HEK293 (cell line): ENCODE data around the gene NIPBL.

Experiments
- KLF1 ChIP-seq: fragments of 450-650 bp; formaldehyde crosslinking; IDR thresholded peaks from 2 replicates; pipeline ENCODE4 v1.5.1; 2016; ENCODE audit warnings: missing biosample characterization, missing genetic modification characterization
- MZF1 ChIP-seq: fragments of 450-650 bp; formaldehyde crosslinking; IDR thresholded peaks from 2 replicates; pipeline ENCODE4 v1.5.1; 2017; ENCODE audit warnings: missing biosample characterization, missing genetic modification characterization, borderline replicate concordance
- SP3 ChIP-seq: fragments of 450-650 bp; formaldehyde crosslinking; IDR thresholded peaks from 2 replicates; pipeline ENCODE4 v1.5.1; 2016; ENCODE audit warnings: missing biosample characterization, missing genetic modification characterization
- SP7 ChIP-seq: fragments of 450-650 bp; formaldehyde crosslinking; IDR thresholded peaks from 2 replicates; pipeline ENCODE4 v1.5.1; 2016; ENCODE audit warnings: missing biosample characterization, missing genetic modification characterization
- WT1 ChIP-seq: fragments of 450-650 bp; formaldehyde crosslinking; IDR thresholded peaks from 2 replicates; pipeline ENCODE4 v1.5.1; 2016; ENCODE audit warnings: missing biosample characterization, missing genetic modification characterization
- ZBTB20 ChIP-seq: fragments of 450-650 bp; formaldehyde crosslinking; IDR thresholded peaks from 2 replicates; pipeline ENCODE4 v1.5.1; 2016; ENCODE audit warnings: missing biosample characterization, missing genetic modification characterization
- ZBTB21 ChIP-seq: fragments of 450-650 bp; formaldehyde crosslinking; IDR thresholded peaks from 2 replicates; pipeline ENCODE4 v1.5.1; 2017; ENCODE audit warnings: missing biosample characterization, missing genetic modification characterization
- ZNF112 ChIP-seq: fragments of 450-650 bp; formaldehyde crosslinking; IDR thresholded peaks from 2 replicates; pipeline ENCODE4 v1.5.0; 2017; ENCODE audit warnings: missing biosample characterization, missing genetic modification characterization
- ZNF132 ChIP-seq: fragments of 450-650 bp; formaldehyde crosslinking; IDR thresholded peaks from 2 replicates; pipeline ENCODE4 v1.5.1; 2017; ENCODE audit warnings: missing biosample characterization, missing genetic modification characterization, borderline replicate concordance
- ZNF157 ChIP-seq: fragments of 450-650 bp; formaldehyde crosslinking; IDR thresholded peaks from 2 replicates; pipeline ENCODE4 v1.5.1; 2016; ENCODE audit warnings: missing biosample characterization, missing genetic modification characterization
- ZNF184 ChIP-seq: fragments of 450-650 bp; IDR thresholded peaks from 2 replicates; pipeline ENCODE4 v1.5.1; 2018; ENCODE audit warnings: missing biosample characterization, mild to moderate bottlenecking, missing genetic modification characterization
- ZNF223 ChIP-seq: fragments of 450-650 bp; formaldehyde crosslinking; IDR thresholded peaks from 2 replicates; pipeline ENCODE4 v1.5.1; 2016; ENCODE audit warnings: missing biosample characterization, missing genetic modification characterization
- ZNF266 ChIP-seq: fragments of 450-650 bp; formaldehyde crosslinking; IDR thresholded peaks from 2 replicates; pipeline ENCODE4 v1.5.1; 2016; ENCODE audit warnings: missing biosample characterization, missing genetic modification characterization, low read depth
- ZNF394 ChIP-seq: fragments of 450-650 bp; formaldehyde crosslinking; IDR thresholded peaks from 2 replicates; pipeline ENCODE4 v1.5.1; 2016; ENCODE audit warnings: missing biosample characterization, missing genetic modification characterization, mild to moderate bottlenecking, moderate library complexity, borderline replicate concordance
- ZNF423 ChIP-seq: fragments of 450-650 bp; formaldehyde crosslinking; IDR thresholded peaks from 2 replicates; pipeline ENCODE4 v1.5.1; 2016; ENCODE audit warnings: missing biosample characterization, missing genetic modification characterization
- ZNF549 ChIP-seq: fragments of 450-650 bp; IDR thresholded peaks from 2 replicates; pipeline ENCODE4 v1.5.1; 2018; ENCODE audit warnings: missing biosample characterization, missing genetic modification characterization, mild to moderate bottlenecking, inconsistent platforms, moderate library complexity
- ZNF555 ChIP-seq: fragments of 450-650 bp; formaldehyde crosslinking; conservative IDR thresholded peaks from 2 replicates; pipeline ENCODE4 v1.5.1; 2017; ENCODE audit warnings: missing biosample characterization, mild to moderate bottlenecking, missing genetic modification characterization, inconsistent platforms
- ZNF560 ChIP-seq: fragments of 450-650 bp; formaldehyde crosslinking; IDR thresholded peaks from 2 replicates; pipeline ENCODE4 v1.5.1; 2017; ENCODE audit warnings: missing biosample characterization, missing genetic modification characterization, borderline replicate concordance
- ZNF596 ChIP-seq: fragments of 450-650 bp; IDR thresholded peaks from 2 replicates; pipeline ENCODE4 v1.5.0; 2018; ENCODE audit warnings: missing biosample characterization, mild to moderate bottlenecking, missing genetic modification characterization, moderate library complexity
- ZNF623 ChIP-seq: fragments of 450-650 bp; formaldehyde crosslinking; IDR thresholded peaks from 2 replicates; pipeline ENCODE4 v1.5.1; 2016; ENCODE audit warnings: missing biosample characterization, missing genetic modification characterization
- ZNF701 ChIP-seq: fragments of 450-650 bp; formaldehyde crosslinking; IDR thresholded peaks from 2 replicates; pipeline ENCODE4 v1.5.1; 2016; ENCODE audit warnings: missing biosample characterization, missing genetic modification characterization
- ZNF837 ChIP-seq: fragments of 450-650 bp; formaldehyde crosslinking; IDR thresholded peaks from 2 replicates; pipeline ENCODE4 v1.5.1; 2016; ENCODE audit warnings: missing biosample characterization, missing genetic modification characterization
- TF ChIP-seq, protein P1 (sequence below): fragments of 450-650 bp; formaldehyde crosslinking; IDR thresholded peaks from 2 replicates; pipeline ENCODE4 v1.5.1; 2016; ENCODE audit warnings: missing biosample characterization, missing genetic modification characterization, borderline replicate concordance
- TF ChIP-seq, protein P2 (sequence below): fragments of 450-650 bp; formaldehyde crosslinking; IDR thresholded peaks from 2 replicates; pipeline ENCODE4 v1.5.1; 2016; ENCODE audit warnings: missing biosample characterization, missing genetic modification characterization
- TF ChIP-seq, protein P3 (sequence below): IDR thresholded peaks from 2 replicates; pipeline ENCODE4 v1.6.1; 2011; ENCODE audit warnings: mild to moderate bottlenecking, low read depth, low read length, borderline replicate concordance
- TF ChIP-seq, protein P4 (sequence below): fragments of 450-650 bp; formaldehyde crosslinking; IDR thresholded peaks from 2 replicates; pipeline ENCODE4 v1.5.1; 2017; ENCODE audit warnings: missing biosample characterization, missing genetic modification characterization
- TF ChIP-seq, protein P5 (sequence below): fragments of 450-650 bp; formaldehyde crosslinking; IDR thresholded peaks from 2 replicates; pipeline ENCODE4 v1.5.1; 2016; ENCODE audit warnings: missing biosample characterization, missing genetic modification characterization
- TF ChIP-seq, protein P6 (sequence below): fragments of 450-650 bp; formaldehyde crosslinking; IDR thresholded peaks from 2 replicates; pipeline ENCODE4 v1.5.1; 2017; ENCODE audit warnings: missing biosample characterization, mild to moderate bottlenecking, missing genetic modification characterization, moderate library complexity

NIPBL gene

DNA sequence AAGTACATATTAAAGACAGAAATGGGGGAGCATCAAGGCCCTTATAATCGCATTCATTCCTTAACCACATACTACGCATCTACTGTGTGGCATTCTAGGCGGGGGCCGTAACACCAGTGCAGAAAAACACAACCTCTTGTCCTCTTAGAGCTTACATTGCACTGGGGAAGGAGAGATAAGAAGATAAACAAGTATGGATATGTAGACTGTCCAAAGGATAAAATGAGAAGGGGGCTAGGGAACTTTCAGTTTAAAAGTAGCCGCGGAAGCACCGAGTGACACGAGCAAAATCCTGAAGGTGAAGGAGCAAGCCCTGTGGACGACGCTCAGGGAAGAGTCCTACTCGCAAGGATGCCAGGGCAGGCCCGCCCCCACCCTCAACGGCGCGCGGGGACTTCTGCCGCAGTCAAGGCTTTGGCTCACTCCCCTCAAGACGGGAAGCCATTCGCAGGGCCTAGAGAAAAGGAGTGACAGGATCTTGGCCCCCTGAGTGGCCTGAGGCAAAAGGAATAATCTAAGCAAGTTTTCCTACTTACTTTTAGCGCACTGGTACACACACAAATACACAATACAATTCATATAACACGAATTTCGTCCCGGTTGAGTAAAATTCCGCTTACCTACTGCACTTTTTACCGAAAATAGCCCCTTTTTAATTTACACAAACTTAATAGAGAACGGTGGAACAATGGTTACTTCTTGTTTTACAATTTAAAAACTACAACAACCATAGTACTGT, 1.3 kb upstream of the NIPBL start (continued):
- no peak for TF ChIP-seq ZNF555 (tag by site-specific recombination)
- peak; percentile 36 for TF ChIP-seq SP3 (tag by site-specific recombination)
- TF ChIP-seq, protein P1, sequence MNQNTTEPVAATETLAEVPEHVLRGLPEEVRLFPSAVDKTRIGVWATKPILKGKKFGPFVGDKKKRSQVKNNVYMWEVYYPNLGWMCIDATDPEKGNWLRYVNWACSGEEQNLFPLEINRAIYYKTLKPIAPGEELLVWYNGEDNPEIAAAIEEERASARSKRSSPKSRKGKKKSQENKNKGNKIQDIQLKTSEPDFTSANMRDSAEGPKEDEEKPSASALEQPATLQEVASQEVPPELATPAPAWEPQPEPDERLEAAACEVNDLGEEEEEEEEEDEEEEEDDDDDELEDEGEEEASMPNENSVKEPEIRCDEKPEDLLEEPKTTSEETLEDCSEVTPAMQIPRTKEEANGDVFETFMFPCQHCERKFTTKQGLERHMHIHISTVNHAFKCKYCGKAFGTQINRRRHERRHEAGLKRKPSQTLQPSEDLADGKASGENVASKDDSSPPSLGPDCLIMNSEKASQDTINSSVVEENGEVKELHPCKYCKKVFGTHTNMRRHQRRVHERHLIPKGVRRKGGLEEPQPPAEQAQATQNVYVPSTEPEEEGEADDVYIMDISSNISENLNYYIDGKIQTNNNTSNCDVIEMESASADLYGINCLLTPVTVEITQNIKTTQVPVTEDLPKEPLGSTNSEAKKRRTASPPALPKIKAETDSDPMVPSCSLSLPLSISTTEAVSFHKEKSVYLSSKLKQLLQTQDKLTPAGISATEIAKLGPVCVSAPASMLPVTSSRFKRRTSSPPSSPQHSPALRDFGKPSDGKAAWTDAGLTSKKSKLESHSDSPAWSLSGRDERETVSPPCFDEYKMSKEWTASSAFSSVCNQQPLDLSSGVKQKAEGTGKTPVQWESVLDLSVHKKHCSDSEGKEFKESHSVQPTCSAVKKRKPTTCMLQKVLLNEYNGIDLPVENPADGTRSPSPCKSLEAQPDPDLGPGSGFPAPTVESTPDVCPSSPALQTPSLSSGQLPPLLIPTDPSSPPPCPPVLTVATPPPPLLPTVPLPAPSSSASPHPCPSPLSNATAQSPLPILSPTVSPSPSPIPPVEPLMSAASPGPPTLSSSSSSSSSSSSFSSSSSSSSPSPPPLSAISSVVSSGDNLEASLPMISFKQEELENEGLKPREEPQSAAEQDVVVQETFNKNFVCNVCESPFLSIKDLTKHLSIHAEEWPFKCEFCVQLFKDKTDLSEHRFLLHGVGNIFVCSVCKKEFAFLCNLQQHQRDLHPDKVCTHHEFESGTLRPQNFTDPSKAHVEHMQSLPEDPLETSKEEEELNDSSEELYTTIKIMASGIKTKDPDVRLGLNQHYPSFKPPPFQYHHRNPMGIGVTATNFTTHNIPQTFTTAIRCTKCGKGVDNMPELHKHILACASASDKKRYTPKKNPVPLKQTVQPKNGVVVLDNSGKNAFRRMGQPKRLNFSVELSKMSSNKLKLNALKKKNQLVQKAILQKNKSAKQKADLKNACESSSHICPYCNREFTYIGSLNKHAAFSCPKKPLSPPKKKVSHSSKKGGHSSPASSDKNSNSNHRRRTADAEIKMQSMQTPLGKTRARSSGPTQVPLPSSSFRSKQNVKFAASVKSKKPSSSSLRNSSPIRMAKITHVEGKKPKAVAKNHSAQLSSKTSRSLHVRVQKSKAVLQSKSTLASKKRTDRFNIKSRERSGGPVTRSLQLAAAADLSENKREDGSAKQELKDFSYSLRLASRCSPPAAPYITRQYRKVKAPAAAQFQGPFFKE (tag by site-specific recombination): no peak
- no peak for TF ChIP-seq ZNF560
- no peak for TF ChIP-seq ZNF184 (tag by site-specific recombination)
- TF ChIP-seq ZNF132 (tag by site-specific recombination): no peak
- TF ChIP-seq SP7 (tag by site-specific recombination): 0 out of 2 replicates have a peak, but pooled peaks have one; percentile 25
- TF ChIP-seq ZNF223: no peak
- TF ChIP-seq, protein P2, sequence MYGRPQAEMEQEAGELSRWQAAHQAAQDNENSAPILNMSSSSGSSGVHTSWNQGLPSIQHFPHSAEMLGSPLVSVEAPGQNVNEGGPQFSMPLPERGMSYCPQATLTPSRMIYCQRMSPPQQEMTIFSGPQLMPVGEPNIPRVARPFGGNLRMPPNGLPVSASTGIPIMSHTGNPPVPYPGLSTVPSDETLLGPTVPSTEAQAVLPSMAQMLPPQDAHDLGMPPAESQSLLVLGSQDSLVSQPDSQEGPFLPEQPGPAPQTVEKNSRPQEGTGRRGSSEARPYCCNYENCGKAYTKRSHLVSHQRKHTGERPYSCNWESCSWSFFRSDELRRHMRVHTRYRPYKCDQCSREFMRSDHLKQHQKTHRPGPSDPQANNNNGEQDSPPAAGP (tag by site-specific recombination): 0 out of 2 replicates have a peak, but pooled peaks have one; percentile 11
- no peak for TF ChIP-seq ZNF266 (tag by site-specific recombination)
- TF ChIP-seq MZF1 (tag by site-specific recombination): 0 out of 2 replicates have a peak, but pooled peaks have one; percentile 31
- TF ChIP-seq ZBTB20 (tag by site-specific recombination): peak; percentile 62
- TF ChIP-seq, protein P3, sequence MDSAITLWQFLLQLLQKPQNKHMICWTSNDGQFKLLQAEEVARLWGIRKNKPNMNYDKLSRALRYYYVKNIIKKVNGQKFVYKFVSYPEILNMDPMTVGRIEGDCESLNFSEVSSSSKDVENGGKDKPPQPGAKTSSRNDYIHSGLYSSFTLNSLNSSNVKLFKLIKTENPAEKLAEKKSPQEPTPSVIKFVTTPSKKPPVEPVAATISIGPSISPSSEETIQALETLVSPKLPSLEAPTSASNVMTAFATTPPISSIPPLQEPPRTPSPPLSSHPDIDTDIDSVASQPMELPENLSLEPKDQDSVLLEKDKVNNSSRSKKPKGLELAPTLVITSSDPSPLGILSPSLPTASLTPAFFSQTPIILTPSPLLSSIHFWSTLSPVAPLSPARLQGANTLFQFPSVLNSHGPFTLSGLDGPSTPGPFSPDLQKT: no peak
- TF ChIP-seq ZNF157: no peak
- TF ChIP-seq ZNF623 (tag by site-specific recombination): no peak
- no peak; the same call in 1 of the 2 replicates for TF ChIP-seq ZNF837
- TF ChIP-seq WT1 (tag by site-specific recombination): peak; percentile 46; the same call in 1 of the 2 replicates
- TF ChIP-seq, protein P4, sequence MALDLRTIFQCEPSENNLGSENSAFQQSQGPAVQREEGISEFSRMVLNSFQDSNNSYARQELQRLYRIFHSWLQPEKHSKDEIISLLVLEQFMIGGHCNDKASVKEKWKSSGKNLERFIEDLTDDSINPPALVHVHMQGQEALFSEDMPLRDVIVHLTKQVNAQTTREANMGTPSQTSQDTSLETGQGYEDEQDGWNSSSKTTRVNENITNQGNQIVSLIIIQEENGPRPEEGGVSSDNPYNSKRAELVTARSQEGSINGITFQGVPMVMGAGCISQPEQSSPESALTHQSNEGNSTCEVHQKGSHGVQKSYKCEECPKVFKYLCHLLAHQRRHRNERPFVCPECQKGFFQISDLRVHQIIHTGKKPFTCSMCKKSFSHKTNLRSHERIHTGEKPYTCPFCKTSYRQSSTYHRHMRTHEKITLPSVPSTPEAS (tag by site-specific recombination): no peak
- no peak for TF ChIP-seq ZNF394 (tag by site-specific recombination)
- TF ChIP-seq, protein P5, sequence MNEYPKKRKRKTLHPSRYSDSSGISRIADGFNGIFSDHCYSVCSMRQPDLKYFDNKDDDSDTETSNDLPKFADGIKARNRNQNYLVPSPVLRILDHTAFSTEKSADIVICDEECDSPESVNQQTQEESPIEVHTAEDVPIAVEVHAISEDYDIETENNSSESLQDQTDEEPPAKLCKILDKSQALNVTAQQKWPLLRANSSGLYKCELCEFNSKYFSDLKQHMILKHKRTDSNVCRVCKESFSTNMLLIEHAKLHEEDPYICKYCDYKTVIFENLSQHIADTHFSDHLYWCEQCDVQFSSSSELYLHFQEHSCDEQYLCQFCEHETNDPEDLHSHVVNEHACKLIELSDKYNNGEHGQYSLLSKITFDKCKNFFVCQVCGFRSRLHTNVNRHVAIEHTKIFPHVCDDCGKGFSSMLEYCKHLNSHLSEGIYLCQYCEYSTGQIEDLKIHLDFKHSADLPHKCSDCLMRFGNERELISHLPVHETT (tag by site-specific recombination): no peak
- TF ChIP-seq, protein P6, sequence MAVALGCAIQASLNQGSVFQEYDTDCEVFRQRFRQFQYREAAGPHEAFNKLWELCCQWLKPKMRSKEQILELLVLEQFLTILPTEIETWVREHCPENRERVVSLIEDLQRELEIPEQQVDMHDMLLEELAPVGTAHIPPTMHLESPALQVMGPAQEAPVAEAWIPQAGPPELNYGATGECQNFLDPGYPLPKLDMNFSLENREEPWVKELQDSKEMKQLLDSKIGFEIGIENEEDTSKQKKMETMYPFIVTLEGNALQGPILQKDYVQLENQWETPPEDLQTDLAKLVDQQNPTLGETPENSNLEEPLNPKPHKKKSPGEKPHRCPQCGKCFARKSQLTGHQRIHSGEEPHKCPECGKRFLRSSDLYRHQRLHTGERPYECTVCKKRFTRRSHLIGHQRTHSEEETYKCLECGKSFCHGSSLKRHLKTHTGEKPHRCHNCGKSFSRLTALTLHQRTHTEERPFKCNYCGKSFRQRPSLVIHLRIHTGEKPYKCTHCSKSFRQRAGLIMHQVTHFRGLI (tag by site-specific recombination): peak; percentile 14; the same call in 1 of the 2 replicates
- no peak for TF ChIP-seq ZNF596 (tag by site-specific recombination)
- TF ChIP-seq ZNF423 (tag by site-specific recombination): no peak
- no peak for TF ChIP-seq ZBTB21 (tag by site-specific recombination)
- no peak for TF ChIP-seq ZNF701
- no peak for TF ChIP-seq KLF1 (tag by site-specific recombination)
- TF ChIP-seq ZNF549: no peak
- no peak for TF ChIP-seq ZNF112 (tag by site-specific recombination)
